Camera-type eye (tissue), 1 donor: ENCODE data around the gene DPY30. TPM values are rescaled to one million over a fixed set of nuclear protein-coding genes. Genes with fewer than 3 reads are reported as not detected.

Experiments
- total RNA-seq: library from RNA; depleted of rRNA; stranded (reverse); fragments of >200 nt; gene quantifications from one replicate; pipeline ENCODE4 v1.2.3, GENCODE V29; 2014

The DPY30 gene
- 66.6 TPM for total RNA-seq

DNA sequence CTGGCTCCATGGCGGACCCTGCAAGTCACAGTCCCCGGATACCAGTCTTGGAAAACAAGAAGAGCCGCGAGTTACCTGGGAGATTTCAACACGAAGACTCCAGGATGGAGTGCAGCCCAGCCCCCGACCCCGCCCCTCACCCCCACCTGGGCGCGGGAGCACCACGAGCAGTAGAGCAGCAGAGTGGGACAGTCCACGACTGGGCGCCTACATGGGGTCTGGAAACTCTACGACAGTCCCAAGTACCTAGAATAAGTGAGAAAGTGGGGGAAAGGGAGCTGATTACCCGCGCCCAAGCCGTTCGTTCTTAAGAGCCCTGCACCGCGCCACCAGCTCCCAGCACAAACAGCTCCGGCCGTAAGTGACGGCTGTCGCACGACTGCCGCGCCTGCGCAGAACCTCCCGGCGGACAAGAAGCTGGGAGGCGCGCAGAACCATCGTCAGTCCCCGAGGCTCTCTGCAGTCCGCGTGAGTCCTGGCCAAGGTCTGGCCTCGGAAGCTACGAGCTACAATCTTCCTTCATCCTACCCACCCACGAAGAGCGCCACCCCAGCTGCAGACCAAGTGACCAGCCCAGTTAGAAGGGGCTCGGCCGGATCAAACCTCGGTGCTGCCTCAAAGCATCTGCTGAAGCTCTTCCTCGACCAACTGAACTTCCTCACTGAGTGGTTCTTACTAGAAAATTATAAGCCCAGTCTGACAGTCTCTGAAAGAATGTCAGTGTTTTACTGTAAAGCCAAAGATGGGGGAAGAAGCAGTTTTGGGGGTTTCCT lies at the start of gene DPY30:
TSS of gene DPY30 (minus strand) at position 359 of the 773 bp plus-strand sequence. CDS start at position 10, 349 bp downstream.

DNA sequence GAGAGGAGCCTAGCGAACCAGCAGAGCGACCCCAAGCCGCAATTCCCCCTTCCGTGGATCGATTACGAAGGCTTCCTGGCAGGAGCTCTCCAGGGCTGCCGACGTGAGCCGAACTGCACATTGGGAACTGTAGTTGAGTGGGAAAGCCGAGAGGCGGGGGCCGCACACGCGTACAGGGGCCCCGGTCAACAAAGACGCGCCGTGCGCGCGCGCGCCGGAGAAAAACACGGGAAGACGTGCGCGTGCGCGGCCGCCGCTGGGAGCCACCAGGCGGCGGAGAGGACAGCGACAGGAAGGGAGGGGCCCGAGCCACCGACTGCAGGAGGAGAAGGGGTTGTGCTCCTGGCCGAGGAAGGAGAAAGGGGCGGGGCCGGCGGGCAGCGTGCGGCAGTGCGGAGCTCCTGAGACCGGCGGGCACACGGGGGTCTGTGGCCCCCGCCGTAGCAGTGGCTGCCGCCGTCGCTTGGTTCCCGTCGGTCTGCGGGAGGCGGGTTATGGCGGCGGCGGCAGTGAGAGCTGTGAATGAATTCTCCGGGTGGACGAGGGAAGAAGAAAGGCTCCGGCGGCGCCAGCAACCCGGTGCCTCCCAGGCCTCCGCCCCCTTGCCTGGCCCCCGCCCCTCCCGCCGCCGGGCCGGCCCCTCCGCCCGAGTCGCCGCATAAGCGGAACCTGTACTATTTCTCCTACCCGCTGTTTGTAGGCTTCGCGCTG lies 23.9 kb upstream of the DPY30 start, which contains the start of gene SPAST:
TSS of gene SPAST (plus strand) at position 247 of the 711 bp plus-strand sequence. CDS start at position 523, 276 bp downstream.

DNA sequence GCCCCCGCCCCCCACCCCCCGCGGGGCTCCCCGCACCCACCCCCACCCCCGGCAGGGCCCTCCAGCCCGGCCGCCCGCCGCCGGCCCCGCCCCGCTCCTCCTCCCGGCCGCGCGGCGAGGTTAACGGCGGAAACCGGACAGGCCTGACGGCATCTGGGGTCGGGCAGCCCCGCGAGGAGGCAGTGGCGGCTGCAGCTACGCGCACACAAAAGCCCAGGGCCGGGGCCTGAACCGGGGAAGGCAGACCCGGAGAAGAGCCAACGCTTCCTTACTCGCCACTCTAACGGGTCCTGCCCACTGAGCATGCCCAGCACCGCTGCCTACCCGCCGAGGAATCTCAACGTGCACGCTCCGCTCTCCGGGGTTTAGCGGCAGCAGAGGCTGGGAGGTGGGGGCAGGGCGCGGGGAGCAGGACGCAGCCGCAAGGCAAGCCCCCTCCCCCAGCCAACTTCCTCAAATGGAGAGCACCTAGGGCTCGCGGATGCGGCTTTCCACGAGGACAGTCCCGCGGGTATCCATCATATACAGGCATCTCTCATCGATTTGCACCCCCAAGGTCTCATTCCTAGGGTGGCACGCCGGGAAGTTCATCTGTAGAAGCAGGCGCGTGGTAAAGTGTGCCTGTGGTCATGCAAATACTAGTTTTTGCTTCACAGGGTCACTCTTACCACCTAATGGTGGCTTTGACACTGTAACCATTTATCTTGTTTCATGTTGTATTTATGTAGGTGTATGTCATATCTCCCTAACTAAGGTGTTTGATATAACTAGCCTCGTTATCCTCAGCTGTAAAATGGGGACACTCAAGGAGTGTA lies 28.7 kb downstream of the DPY30 start, which contains the start of gene MEMO1:
TSS of gene MEMO1 (minus strand) at position 339 of the 815 bp plus-strand sequence. CDS start 761 bp downstream, outside the sequence.

Other genes with a start within 250 kb of the DPY30 start
- 36.6 TPM for gene MEMO1, start 28.8 kb downstream of the DPY30 start, total RNA-seq
- gene SPAST, start 23.8 kb upstream of the DPY30 start, total RNA-seq: 60.7 TPM
- gene SLC30A6, start 126.1 kb upstream of the DPY30 start, total RNA-seq: 33.8 TPM
- 0.11 TPM for gene NLRC4, start 225.1 kb upstream of the DPY30 start, total RNA-seq
- 62.9 TPM for gene YIPF4, start 238.1 kb upstream of the DPY30 start, total RNA-seq